Placental epithelial cell (primary cell): ENCODE data around the gene CES2. TPM values are rescaled to one million over a fixed set of nuclear protein-coding genes. Genes with fewer than 3 reads are reported as not detected.

Source experiments
- total RNA-seq: library from RNA; depleted of rRNA; stranded (reverse); fragments of >200 nt; gene quantifications from 2 replicates; pipeline ENCODE4 v1.2.3, GENCODE V29; 2012

Gene CES2, protein sequence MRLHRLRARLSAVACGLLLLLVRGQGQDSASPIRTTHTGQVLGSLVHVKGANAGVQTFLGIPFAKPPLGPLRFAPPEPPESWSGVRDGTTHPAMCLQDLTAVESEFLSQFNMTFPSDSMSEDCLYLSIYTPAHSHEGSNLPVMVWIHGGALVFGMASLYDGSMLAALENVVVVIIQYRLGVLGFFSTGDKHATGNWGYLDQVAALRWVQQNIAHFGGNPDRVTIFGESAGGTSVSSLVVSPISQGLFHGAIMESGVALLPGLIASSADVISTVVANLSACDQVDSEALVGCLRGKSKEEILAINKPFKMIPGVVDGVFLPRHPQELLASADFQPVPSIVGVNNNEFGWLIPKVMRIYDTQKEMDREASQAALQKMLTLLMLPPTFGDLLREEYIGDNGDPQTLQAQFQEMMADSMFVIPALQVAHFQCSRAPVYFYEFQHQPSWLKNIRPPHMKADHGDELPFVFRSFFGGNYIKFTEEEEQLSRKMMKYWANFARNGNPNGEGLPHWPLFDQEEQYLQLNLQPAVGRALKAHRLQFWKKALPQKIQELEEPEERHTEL
- 46.3 and 47.9 TPM in 2 replicates for total RNA-seq

DNA sequence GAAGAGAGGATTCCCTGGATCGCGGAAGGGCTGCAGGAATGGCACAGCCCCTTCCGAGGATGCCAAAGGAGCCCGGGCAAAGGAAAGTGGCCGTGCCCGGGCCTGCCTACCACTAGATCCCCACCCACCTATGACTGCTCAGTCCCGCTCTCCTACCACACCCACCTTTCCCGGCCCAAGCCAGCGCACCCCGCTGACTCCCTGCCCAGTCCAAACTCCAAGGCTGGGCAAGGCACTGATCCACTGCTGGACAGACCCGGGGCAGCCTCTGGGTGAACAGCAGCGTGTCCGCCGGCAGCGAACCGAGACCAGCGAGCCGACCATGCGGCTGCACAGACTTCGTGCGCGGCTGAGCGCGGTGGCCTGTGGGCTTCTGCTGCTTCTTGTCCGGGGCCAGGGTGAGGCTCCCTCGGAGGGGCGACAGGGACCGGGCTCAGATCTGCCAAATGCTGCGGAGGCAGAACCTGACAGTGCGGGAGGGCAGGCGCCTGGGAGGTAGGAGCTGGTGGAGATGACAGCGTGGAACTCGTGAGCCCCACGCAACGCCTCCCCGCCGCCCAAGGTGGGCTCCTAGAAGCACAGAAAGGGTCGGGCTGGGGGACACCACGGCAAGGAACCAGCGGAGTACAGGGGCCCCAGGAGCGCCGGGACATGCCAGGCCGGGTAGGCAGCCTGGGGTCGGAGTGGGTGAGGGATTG, at the start of gene CES2:
TSS of gene CES2 (plus strand) at position 203 of the 698 bp plus-strand sequence. CDS start at position 323, 120 bp downstream.

DNA sequence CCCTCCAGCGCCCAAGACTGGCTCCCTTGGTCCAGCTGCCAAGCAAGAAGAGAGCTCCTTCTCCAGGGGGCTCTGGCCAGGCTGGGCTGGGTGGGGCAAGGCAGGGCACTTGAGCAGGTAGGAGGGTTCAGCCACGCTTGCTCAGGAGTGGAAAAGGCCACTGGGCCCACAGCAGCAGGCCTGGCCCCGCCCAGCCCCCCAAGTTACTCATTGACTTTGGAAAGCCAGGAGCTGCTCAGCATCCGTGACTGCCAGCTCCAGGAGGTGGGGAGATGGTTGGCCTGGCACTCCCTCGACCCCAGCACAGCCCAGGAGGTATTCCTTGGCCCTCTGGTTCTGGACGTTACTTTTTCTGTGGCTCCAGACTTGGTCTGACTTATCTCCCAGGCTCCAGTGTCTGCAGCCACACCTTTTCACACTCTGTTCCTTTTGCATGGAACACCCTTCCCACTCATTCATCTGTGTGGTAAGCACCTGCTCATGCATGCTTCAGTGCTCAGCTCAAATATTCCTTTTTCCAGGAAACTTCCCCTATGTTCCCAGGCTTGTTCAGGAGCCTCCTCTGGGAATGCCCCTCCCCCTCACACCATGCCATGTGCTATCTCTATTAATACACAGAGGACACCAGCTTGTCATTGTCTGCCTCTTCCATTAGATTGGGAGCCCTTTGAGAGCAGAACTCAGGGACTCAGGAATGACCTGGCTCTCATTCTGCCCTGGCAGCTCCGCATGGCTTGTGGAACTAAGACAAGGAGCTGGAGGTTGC, 16.3 kb upstream of the CES2 start, which contains the start of gene CDH16:
TSS of gene CDH16 (minus strand) at position 83 of the 766 bp plus-strand sequence. CDS start 820 bp downstream, outside the sequence.

DNA sequence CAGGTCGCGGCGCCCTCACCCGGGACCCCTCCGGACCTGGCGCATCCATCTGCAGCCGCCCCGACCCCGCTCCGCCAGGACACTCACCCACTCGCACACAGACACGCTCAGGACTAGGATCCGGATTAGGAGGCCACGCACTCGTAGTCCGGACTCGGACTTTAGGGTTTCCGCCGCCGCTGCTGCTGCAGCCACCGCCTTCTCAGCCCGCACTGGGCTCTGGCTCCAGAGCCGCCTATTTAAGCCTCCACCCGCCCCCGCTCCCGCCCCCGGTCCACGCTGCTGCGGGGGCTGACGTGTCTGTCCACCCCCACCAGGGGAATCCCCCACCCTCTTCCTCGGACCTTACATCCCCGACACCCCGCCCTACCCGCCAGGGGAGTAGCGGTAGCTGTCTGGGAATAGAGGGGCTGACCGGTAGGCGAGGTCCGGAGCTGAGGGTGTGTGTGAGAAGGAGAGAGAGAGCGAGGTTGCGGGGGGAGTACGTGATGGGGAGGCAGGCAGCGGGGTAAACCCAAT, 9.9 kb upstream of the CES2 start, which contains the start of gene RRAD:
TSS of gene RRAD (minus strand) at position 214 of the 519 bp plus-strand sequence. CDS start 356 bp downstream, outside the sequence.

DNA sequence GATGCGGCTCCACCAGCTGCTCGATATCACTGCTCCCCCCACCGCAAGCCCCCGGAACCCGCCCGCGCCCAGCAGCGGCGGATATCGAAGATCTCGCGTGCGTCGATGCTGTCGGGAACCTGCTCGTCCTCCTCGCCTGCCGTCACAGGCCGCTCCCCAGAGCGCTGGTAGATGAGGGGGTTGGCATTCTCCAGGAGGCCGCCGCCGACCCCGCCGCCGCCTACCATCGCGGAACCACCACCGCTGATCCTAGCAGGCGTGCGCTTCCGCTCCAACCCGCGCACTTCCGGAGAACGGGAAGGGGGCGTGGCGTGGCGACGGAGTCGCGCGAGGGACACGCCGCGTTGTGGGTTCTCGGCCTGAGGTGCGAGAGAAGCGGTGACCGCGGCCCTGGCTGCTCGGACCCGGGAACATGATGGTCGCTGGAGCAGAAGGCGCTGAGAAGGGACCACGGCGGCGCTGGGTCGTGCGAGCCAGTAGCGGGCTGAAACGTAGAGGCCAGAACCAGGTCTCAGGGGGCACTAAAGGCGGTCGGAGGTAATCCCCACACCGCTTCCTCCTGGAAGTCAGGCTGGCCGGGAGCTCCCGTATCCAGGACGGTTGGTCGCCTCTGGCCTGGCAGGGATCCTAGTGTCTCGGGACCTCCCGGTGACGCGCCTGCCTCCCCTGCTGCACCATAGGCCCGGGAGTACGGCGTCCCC, 1.0 kb upstream of the CES2 start, which contains the start of gene CIAO2B:
TSS of gene CIAO2B (minus strand) at position 265 of the 701 bp plus-strand sequence. CDS start at position 227, 38 bp downstream.

DNA sequence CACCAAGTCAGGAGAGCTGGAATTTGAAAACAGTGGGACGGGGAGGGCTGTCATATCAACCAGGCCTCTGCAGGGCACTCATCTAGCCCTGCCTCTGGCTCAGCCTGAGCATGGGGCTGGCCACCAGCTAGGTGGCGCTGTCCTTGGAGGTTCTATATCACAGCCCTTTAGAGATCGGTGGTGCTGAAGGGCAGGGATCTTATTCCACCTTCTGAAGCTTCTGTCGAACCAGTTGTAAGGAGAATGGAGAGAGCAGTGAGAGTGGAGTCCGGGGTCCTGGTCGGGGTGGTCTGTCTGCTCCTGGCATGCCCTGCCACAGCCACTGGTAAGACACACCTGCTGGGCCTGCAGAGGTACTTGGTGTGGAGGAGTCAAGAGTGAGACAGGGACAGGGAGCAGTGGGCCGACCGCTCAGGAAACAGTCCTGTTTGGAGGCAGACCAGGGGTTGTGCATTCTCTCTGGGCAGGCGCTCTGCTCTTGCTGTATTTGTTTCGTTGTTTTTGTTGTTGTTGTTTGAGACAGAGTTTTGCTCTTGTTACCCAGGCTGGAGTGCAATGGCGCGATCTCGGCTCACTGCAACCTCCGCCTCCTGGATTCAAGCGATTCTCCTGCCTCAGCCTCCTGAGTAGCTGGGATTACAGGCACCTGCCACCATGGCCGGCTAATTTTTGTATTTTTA, 25.9 kb downstream of the CES2 start, which contains the start of gene CES3:
TSS of gene CES3 (plus strand) at position 202 of the 680 bp plus-strand sequence. CDS start at position 244, 42 bp downstream.

DNA sequence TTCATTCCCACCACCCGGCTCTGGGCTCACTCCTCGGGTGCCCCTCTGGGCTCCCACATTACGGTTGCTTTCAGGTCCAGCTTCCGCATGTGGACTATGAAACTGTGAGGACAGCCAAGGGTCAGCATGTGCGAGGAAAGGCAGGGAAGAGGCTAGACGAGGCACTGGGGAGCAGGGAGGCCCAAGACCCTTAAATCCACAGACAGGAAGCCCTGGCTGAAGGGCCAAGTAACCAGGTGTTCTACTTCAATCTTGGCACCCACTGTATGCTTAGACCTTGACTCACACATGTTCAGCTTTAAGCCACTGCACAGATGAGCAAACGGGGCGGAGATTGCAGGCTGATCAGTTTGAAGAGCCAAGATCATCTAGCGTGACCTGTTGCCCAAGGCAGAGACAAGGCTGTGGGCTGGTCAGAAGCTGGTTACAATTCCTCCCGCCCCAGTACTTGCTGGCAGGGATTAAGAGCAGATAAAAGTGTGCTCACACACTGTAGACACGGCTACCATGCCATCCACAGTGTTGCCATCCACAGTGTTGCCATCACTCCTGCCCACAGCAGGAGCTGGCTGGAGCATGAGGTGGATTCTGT, 53.0 kb downstream of the CES2 start, which contains the start of gene CES4A:
TSS of gene CES4A (plus strand) at position 393 of the 592 bp plus-strand sequence. CDS start at position 577, 184 bp downstream.

Other genes starting within 250 kb of the CES2 start
- 9.8 and 17.1 TPM in 2 replicates for gene CMTM4, start 238.8 kb upstream of the CES2 start, total RNA-seq
- gene DYNC1LI2, start 183.9 kb upstream of the CES2 start, total RNA-seq = 127 and 164 TPM in 2 replicates
- gene TERB1, start 133.9 kb upstream of the CES2 start, total RNA-seq = 0.79 TPM in 1 of 2 replicates, not detected in the other
- gene NAE1, start 104.5 kb upstream of the CES2 start, total RNA-seq = 40.0 and 43.1 TPM in 2 replicates
- not detected in 2 replicates for gene CA7, start 91.1 kb upstream of the CES2 start, total RNA-seq
- gene PDP2, start 55.0 kb upstream of the CES2 start, total RNA-seq = 5.1 and 6.7 TPM in 2 replicates
- gene CDH16, start 16.6 kb upstream of the CES2 start, total RNA-seq = under 0.01 and 0.11 TPM in 2 replicates
- 0.39 and 22.0 TPM in 2 replicates for gene RRAD, start 10.0 kb upstream of the CES2 start, total RNA-seq
- 63.2 and 110 TPM in 2 replicates for gene CIAO2B, start 1.1 kb upstream of the CES2 start, total RNA-seq
- 0.11 and 0.39 TPM in 2 replicates for gene CES3, start 25.8 kb downstream of the CES2 start, total RNA-seq
- 3.3 and 10.2 TPM in 2 replicates for gene CES4A, start 53.1 kb downstream of the CES2 start, total RNA-seq
- gene CBFB, start 93.6 kb downstream of the CES2 start, total RNA-seq = 46.0 and 56.1 TPM in 2 replicates
- 12.5 and 15.7 TPM in 2 replicates for gene PHAF1, start 174.4 kb downstream of the CES2 start, total RNA-seq
- gene B3GNT9, start 215.5 kb downstream of the CES2 start, total RNA-seq = 65.5 and 72.2 TPM in 2 replicates
- gene TRADD, start 224.4 kb downstream of the CES2 start, total RNA-seq = 20.0 and 26.8 TPM in 2 replicates
- gene FBXL8, start 224.4 kb downstream of the CES2 start, total RNA-seq = 23.7 and 40.8 TPM in 2 replicates
- 4.8 and 21.2 TPM in 2 replicates for gene HSF4, start 229.2 kb downstream of the CES2 start, total RNA-seq
- 21.7 and 38.1 TPM in 2 replicates for gene NOL3, start 235.0 kb downstream of the CES2 start, total RNA-seq
- 11.1 and 21.2 TPM in 2 replicates for gene MATCAP1, start 248.4 kb downstream of the CES2 start, total RNA-seq